Measurements from ENCODE around the gene METTL15.
"Not testable (repeated sequence)": the region's sequence is repeated elsewhere in the genome, so short reads cannot be mapped to it uniquely, and the experiment has no call there.

The METTL15 gene

DNA sequence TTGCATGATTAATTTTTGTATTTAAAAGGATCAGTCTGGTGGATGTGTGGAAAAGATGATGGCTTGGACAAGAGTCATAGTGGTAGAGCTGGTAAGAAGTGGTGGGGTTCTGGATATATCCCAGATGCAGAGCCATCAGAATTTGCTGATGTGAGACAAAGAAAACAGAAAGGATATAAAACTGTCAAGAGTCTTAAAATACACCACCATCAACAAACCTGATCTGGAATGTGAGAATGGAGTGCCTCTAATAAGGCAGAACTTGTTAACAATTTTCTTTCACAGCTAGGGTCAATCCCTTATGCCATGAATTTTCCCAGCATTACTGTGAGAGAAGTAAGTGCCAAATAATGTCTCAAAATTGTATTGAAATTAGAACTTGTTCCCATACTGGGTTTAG is 215.4 kb downstream of the METTL15 start:
- TF ChIP-seq, protein P1, sequence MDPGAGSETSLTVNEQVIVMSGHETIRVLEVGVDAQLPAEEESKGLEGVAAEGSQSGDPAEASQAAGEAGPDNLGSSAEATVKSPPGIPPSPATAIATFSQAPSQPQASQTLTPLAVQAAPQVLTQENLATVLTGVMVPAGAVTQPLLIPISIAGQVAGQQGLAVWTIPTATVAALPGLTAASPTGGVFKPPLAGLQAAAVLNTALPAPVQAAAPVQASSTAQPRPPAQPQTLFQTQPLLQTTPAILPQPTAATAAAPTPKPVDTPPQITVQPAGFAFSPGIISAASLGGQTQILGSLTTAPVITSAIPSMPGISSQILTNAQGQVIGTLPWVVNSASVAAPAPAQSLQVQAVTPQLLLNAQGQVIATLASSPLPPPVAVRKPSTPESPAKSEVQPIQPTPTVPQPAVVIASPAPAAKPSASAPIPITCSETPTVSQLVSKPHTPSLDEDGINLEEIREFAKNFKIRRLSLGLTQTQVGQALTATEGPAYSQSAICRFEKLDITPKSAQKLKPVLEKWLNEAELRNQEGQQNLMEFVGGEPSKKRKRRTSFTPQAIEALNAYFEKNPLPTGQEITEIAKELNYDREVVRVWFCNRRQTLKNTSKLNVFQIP (CRISPR knock-in tag; IDR thresholded peaks at IDR 0.05; ENCODE audit: borderline replicate concordance, low read depth): no peak
- no peak for TF ChIP-seq ISL1 (CRISPR knock-in tag; IDR thresholded peaks at IDR 0.05)
- no peak for TF ChIP-seq ARNTL (CRISPR knock-in tag; IDR thresholded peaks at IDR 0.05; ENCODE audit: borderline replicate concordance, low read depth)
- no peak for TF ChIP-seq RARB (CRISPR knock-in tag; IDR thresholded peaks at IDR 0.05)
- no peak for TF ChIP-seq CREB5 (CRISPR knock-in tag; IDR thresholded peaks at IDR 0.05; ENCODE audit: low read depth)
- TF ChIP-seq PATZ1 (CRISPR knock-in tag; IDR thresholded peaks at IDR 0.05; ENCODE audit: borderline replicate concordance): no peak
- TF ChIP-seq CSRNP3 (CRISPR knock-in tag; IDR thresholded peaks at IDR 0.05): no peak
- TF ChIP-seq ZC3H10 (CRISPR knock-in tag; IDR thresholded peaks at IDR 0.05): no peak
- no peak for TF ChIP-seq BACH2 (CRISPR knock-in tag; IDR thresholded peaks at IDR 0.05; ENCODE audit: borderline replicate concordance)
- TF ChIP-seq ZNF8 (CRISPR knock-in tag; IDR thresholded peaks at IDR 0.05): no peak
- TF ChIP-seq ZNF565 (CRISPR knock-in tag; conservative IDR thresholded peaks at IDR 0.05; ENCODE audit: low read depth): no peak
- TF ChIP-seq PPARA (CRISPR knock-in tag; IDR thresholded peaks at IDR 0.05; ENCODE audit: borderline replicate concordance): no peak
- no peak for TF ChIP-seq GLIS3 (CRISPR knock-in tag; IDR thresholded peaks at IDR 0.05)
- no peak for TF ChIP-seq ESRRG (CRISPR knock-in tag; IDR thresholded peaks at IDR 0.05)
- TF ChIP-seq ZFP3 (CRISPR knock-in tag; IDR thresholded peaks at IDR 0.05): no peak
- no peak for TF ChIP-seq CSDC2 (CRISPR knock-in tag; IDR thresholded peaks at IDR 0.05)
- no peak for TF ChIP-seq TOX (CRISPR knock-in tag; IDR thresholded peaks at IDR 0.05; ENCODE audit: borderline replicate concordance)
- TF ChIP-seq SNAI2 (CRISPR knock-in tag; IDR thresholded peaks at IDR 0.05): no peak
- TF ChIP-seq ZNF70 (CRISPR knock-in tag; IDR thresholded peaks at IDR 0.05): no peak
- TF ChIP-seq ZFP30 (CRISPR knock-in tag; IDR thresholded peaks at IDR 0.05): no peak
- no peak for ATAC-seq

GRCh38 chr11:28332393-28332792 is 224.2 kb downstream of the METTL15 start:
- ATAC-seq: not testable (repeated sequence)

DNA sequence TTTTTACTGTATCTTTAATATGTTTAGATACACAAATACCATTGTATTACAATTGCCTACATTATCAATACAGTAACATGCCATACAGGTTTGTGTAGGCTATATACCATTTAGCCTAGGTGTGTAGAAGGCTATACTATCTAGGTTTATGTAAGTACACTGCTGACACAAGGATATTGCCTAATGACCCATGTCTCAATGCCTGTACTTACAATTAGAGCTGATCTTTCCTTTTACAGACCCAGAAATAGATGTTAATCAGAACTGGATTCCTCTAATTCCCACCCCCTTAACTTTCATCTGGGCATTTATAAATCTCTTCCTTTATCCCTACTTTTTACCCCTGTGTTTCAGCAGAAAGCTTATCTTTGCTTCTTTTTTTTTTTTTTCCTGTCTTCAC is 229.5 kb downstream of the METTL15 start:
- TF ChIP-seq CREB5 (CRISPR knock-in tag; IDR thresholded peaks at IDR 0.05; ENCODE audit: low read depth): no peak
- no peak for TF ChIP-seq PATZ1 (CRISPR knock-in tag; IDR thresholded peaks at IDR 0.05; ENCODE audit: borderline replicate concordance)
- TF ChIP-seq CSRNP3 (CRISPR knock-in tag; IDR thresholded peaks at IDR 0.05): no peak
- TF ChIP-seq ESRRG (CRISPR knock-in tag; IDR thresholded peaks at IDR 0.05): no peak
- no peak for TF ChIP-seq CSDC2 (CRISPR knock-in tag; IDR thresholded peaks at IDR 0.05)
- no peak for TF ChIP-seq RARB (CRISPR knock-in tag; IDR thresholded peaks at IDR 0.05)
- ATAC-seq: no peak

Measured in SK-N-SH treated with all-trans-retinoic acid at 6 μM for 48 hours (cell line).